Panc1 (cell line): ENCODE data around the gene CLMP. TPM values are rescaled to one million over a fixed set of nuclear protein-coding genes. Genes with fewer than 3 reads are reported as not detected.

ENCODE experiments used
- ATAC-seq: fragments of 200-7000 bp; cut with Tn5 transposase; 2 replicates; pipeline ENCODE4 v1.9.1; 2020; ENCODE audit warnings: mild to moderate bottlenecking, moderate library complexity
- BruUV-seq: library from RNA; stranded (reverse); fragments of 400-500 nt; replicated peaks from 2 replicates; lab custom pipeline; 2021; lab: Mats Ljungman, UMichigan
- CTCF ChIA-PET: fragments of 300-600 bp; sonication (Branson Sonifier 250); formaldehyde crosslinking; loops from one replicate; lab custom pipeline; 2022; ENCODE audit warnings: antibody characterized with exemption; lab: Charles Lee
- POLR2A ChIA-PET: fragments of 300-600 bp; sonication (Branson Sonifier 250); formaldehyde crosslinking; loops from one replicate; lab custom pipeline; 2022; ENCODE audit warnings: antibody characterized with exemption; lab: Charles Lee
- DNase-seq: peaks from one replicate; pipeline ENCODE4 v3.0.0-alpha.2; 2010; ENCODE audit warnings: low read depth, low spot score
- H3K27ac ChIP-seq: 2 replicates; pipeline ENCODE4 v1.5.1; 2011; ENCODE audit warnings: mild to moderate bottlenecking, low read length, inconsistent platforms
- H3K27me3 ChIP-seq: fragments of 200-500 bp; sonication (Bioruptor generic); 2 replicates; pipeline ENCODE4 v1.6.0; 2014; ENCODE audit warnings: low read length, inconsistent platforms; ENCODE audit not compliant: control insufficient read depth, insufficient read depth
- H3K36me3 ChIP-seq: fragments of 200-500 bp; sonication (Bioruptor generic); 2 replicates; pipeline ENCODE4 v1.5.1; 2014; ENCODE audit warnings: inconsistent platforms, mild to moderate bottlenecking, low read length, moderate library complexity; ENCODE audit not compliant: control insufficient read depth, insufficient read depth
- H3K4me1 ChIP-seq: 2 replicates; pipeline ENCODE4 v1.5.1; 2011; ENCODE audit warnings: inconsistent platforms, mild to moderate bottlenecking, low read length, moderate library complexity; ENCODE audit not compliant: control insufficient read depth, insufficient read depth
- H3K4me3 ChIP-seq, 2 experiments: 2 replicates each; pipeline ENCODE4 v1.5.1; 2011 to 2012; ENCODE audit warnings: low read depth in 2 of 2, low read length in 2 of 2, mild to moderate bottlenecking in 2 of 2, inconsistent platforms in 1 of 2, moderate library complexity in 1 of 2
- H3K9me3 ChIP-seq: fragments of 200-500 bp; sonication (Bioruptor generic); 2 replicates; pipeline ENCODE4 v1.5.1; 2014; ENCODE audit warnings: low read depth, mild to moderate bottlenecking, inconsistent platforms, low read length, moderate library complexity; ENCODE audit not compliant: control insufficient read depth, insufficient read depth
- POLR2AphosphoS5 ChIP-seq: IDR thresholded peaks from 2 replicates; pipeline ENCODE4 v1.6.1; 2012; ENCODE audit warnings: mild to moderate bottlenecking, low read depth, low read length, moderate library complexity
- SIN3A ChIP-seq: IDR thresholded peaks from 2 replicates; pipeline ENCODE4 v1.6.1; 2012; ENCODE audit warnings: low read depth, mild to moderate bottlenecking, low read length, moderate library complexity, borderline replicate concordance; ENCODE audit not compliant: insufficient read depth
- TCF7L2 ChIP-seq: IDR thresholded peaks from 2 replicates; pipeline ENCODE4 v1.6.1; 2011; ENCODE audit warnings: mild to moderate bottlenecking, low read depth, low read length, inconsistent platforms
- in situ Hi-C: cut with HindIII; loops from 2 replicates; pipeline ENCODE4 v1.10.0; 2016; ENCODE audit warnings: low sequenced_read_pairs, low pct_unique_long_range_greater_than_20kb
- intact Hi-C: fragments of 100-400 bp; cut with micrococcal nuclease; formaldehyde crosslinking; loops from one replicate; pipeline ENCODE4 v1.10.0; 2022; ENCODE audit not compliant: unreplicated experiment
- total RNA-seq: library from RNA; stranded (reverse); gene quantifications from one replicate; pipeline ENCODE4 v1.2.1, GENCODE V29; 2021; ENCODE audit not compliant: unreplicated experiment
- TF ChIP-seq, protein P1 (sequence below), 2 experiments: IDR thresholded peaks; 2 replicates each; pipeline ENCODE4 v1.6.1; 2011 to 2012; ENCODE audit warnings: low read depth in 2 of 2, control low read depth in 1 of 2, low read length in 1 of 2, mild to moderate bottlenecking in 1 of 2, moderate library complexity in 1 of 2; ENCODE audit not compliant: insufficient read depth in 1 of 2
- TF ChIP-seq, protein P2 (sequence below): fragments of 450-650 bp; IDR thresholded peaks from 2 replicates; pipeline ENCODE4 v1.5.1; 2017; ENCODE audit warnings: mild to moderate bottlenecking

CLMP gene
- total RNA-seq, 1 experiment from 2014 or later, result 1.5 TPM

DNA sequence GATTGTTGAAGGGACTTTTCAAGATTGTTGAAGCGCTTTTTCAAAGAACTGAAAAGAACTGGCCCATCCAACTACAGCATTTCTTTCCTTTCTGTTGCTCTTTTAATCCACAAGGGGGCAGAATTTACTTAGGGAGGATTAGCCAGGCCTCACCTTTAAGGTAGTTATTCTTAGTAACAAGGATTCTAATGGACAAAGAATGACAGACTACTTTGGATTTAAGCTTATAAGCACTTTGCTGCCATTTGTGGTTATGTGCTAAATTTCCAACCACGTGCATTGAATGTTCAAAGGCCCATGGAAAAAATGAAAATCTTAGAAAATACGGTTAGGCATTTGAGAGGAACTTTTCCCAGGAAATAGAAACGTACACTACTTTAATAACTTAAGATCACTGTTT lies 83.6 kb downstream of the CLMP start:
- TF ChIP-seq SIN3A (no peak), TCF7L2 (no peak), POLR2AphosphoS5 (no peak)
- TF ChIP-seq, protein P1, sequence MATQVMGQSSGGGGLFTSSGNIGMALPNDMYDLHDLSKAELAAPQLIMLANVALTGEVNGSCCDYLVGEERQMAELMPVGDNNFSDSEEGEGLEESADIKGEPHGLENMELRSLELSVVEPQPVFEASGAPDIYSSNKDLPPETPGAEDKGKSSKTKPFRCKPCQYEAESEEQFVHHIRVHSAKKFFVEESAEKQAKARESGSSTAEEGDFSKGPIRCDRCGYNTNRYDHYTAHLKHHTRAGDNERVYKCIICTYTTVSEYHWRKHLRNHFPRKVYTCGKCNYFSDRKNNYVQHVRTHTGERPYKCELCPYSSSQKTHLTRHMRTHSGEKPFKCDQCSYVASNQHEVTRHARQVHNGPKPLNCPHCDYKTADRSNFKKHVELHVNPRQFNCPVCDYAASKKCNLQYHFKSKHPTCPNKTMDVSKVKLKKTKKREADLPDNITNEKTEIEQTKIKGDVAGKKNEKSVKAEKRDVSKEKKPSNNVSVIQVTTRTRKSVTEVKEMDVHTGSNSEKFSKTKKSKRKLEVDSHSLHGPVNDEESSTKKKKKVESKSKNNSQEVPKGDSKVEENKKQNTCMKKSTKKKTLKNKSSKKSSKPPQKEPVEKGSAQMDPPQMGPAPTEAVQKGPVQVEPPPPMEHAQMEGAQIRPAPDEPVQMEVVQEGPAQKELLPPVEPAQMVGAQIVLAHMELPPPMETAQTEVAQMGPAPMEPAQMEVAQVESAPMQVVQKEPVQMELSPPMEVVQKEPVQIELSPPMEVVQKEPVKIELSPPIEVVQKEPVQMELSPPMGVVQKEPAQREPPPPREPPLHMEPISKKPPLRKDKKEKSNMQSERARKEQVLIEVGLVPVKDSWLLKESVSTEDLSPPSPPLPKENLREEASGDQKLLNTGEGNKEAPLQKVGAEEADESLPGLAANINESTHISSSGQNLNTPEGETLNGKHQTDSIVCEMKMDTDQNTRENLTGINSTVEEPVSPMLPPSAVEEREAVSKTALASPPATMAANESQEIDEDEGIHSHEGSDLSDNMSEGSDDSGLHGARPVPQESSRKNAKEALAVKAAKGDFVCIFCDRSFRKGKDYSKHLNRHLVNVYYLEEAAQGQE (IDR thresholded peaks at IDR 0.05; ENCODE audit: insufficient read depth in 1 of 2, low read depth in 2 of 2, low read length in 1 of 2), result no peak
- TF ChIP-seq, protein P2, sequence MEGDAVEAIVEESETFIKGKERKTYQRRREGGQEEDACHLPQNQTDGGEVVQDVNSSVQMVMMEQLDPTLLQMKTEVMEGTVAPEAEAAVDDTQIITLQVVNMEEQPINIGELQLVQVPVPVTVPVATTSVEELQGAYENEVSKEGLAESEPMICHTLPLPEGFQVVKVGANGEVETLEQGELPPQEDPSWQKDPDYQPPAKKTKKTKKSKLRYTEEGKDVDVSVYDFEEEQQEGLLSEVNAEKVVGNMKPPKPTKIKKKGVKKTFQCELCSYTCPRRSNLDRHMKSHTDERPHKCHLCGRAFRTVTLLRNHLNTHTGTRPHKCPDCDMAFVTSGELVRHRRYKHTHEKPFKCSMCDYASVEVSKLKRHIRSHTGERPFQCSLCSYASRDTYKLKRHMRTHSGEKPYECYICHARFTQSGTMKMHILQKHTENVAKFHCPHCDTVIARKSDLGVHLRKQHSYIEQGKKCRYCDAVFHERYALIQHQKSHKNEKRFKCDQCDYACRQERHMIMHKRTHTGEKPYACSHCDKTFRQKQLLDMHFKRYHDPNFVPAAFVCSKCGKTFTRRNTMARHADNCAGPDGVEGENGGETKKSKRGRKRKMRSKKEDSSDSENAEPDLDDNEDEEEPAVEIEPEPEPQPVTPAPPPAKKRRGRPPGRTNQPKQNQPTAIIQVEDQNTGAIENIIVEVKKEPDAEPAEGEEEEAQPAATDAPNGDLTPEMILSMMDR, result peak; percentile 88
- intact Hi-C loops (loop anchor here (1.0 kb wide), 1 partner anchor 136 kb away; no protein-coding TSS in a partner anchor), in situ Hi-C loops (no loop called here)
- DNase-seq (peak; percentile 48), ATAC-seq (peak; percentile 90)
- ChIA-PET POLR2A (no interaction called here), CTCF (interaction anchor here (0.5 to 2.0 kb wide), 7 partner anchors 9 to 150 kb away, joined by 3 to 29 read pairs (median 4); no protein-coding TSS in a partner anchor)
- no TSS peak for BruUV-seq
- Histone ChIP-seq H3K4me1 (no peaks in the 10 kb centered on the region), H3K27ac (no peak overlapping the region), H3K4me3 (no peak overlapping the region), H3K9me3 (peaks cover 6% of the 10 kb centered on the region; the same call in 1 of the 2 replicates), H3K27me3 (no peaks in the 10 kb centered on the region), H3K36me3 (no peaks in the 10 kb centered on the region)

DNA sequence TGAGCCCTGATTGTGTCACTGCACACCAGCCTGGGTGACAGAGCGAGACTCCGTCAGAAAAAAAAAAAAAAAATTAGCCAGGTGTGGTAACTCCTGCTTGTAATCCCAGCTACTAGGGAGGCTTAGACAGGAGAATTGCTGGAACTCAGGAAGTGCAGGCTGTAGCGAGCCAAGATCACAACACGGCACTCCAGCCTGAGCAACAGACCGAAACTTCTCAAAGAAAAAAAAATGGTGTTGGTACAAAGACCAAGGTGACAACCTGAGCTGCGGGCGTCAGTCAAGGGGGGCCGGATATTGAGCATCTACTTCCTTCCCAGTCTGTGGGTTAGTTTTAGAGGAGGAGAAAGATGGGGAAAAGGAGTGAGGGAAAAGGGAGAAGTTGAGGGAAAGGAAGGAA lies 84.7 kb downstream of the CLMP start:
- H3K27ac ChIP-seq, result no peak overlapping the region
- ChIA-PET CTCF (interaction anchor here (0.6 to 2.0 kb wide), 5 partner anchors 20 to 644 kb away, joined by 3 to 29 read pairs (median 3); no protein-coding TSS in a partner anchor), POLR2A (no interaction called here)
- DNase-seq (no peak), ATAC-seq (no peak)
- H3K9me3 ChIP-seq, result no peaks in the 10 kb centered on the region
- H3K4me1 ChIP-seq, result no peaks in the 10 kb centered on the region
- in situ Hi-C loops (no loop called here), intact Hi-C loops (no loop called here)
- TF ChIP-seq POLR2AphosphoS5 (no peak), TCF7L2 (no peak), SIN3A (no peak)
- TF ChIP-seq, protein P2, result no peak
- TF ChIP-seq, protein P1 (IDR thresholded peaks at IDR 0.05; ENCODE audit: insufficient read depth in 1 of 2, low read depth in 2 of 2, low read length in 1 of 2), result no peak
- no peaks in the 10 kb centered on the region for H3K27me3 ChIP-seq
- no peak overlapping the region for H3K4me3 ChIP-seq
- no peaks in the 10 kb centered on the region for H3K36me3 ChIP-seq
- no TSS peak for BruUV-seq
